ENCODE results near the gene IRAK2. TPM values are rescaled to one million over a fixed set of nuclear protein-coding genes. Genes with fewer than 3 reads are reported as not detected.
A peak's percentile ranks its signal among the peaks of the same experiment; 100 is the strongest.

The IRAK2 gene
- total RNA-seq, 1 donor from 2014 or later, result 22.0 TPM

- TF ChIP-seq CTCF (conservative IDR thresholded peaks at IDR 0.05; ENCODE audit: low read depth, low read length), result no peak
- no peak overlapping the region for H3K4me3 ChIP-seq (ENCODE audit: low read depth, low read length)
- DNase-seq (ENCODE audit: low read depth), result no peak
These were observed 109.9 kb downstream of the IRAK2 start for GRCh38 chr3:10274601-10275000.

GRCh38 chr3:10277115-10277625, 112.5 kb downstream of the IRAK2 start:
- no peak overlapping the region for H3K4me3 ChIP-seq (ENCODE audit: low read depth, low read length)
- no peak for TF ChIP-seq CTCF (conservative IDR thresholded peaks at IDR 0.05; ENCODE audit: low read depth, low read length)
- DNase-seq (ENCODE audit: low read depth), result no peak

DNA sequence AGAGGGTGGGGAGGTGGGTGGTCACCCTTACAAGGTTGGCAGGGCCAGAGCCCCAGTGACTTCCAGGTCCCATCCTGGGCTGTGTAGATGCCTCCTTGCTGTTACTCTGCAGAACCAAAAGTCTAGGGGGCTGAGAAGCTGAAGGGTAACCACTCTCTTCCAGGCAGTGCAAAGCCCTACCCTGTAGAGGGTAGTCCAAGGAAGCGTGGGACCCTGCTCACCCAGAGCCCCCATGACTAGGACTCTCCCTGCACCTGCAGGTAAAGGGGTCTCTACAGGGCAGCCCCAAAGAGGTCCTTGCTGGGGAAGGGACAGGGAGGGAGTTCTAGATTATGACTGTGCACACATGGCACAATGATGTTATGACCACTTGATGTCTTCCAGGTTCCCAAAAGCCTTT, 113.8 kb downstream of the IRAK2 start:
- TF ChIP-seq CTCF (conservative IDR thresholded peaks at IDR 0.05; ENCODE audit: low read depth, low read length), result no peak
- H3K4me3 ChIP-seq (ENCODE audit: low read depth, low read length), result no peak overlapping the region
- DNase-seq (ENCODE audit: low read depth), result no peak

DNA sequence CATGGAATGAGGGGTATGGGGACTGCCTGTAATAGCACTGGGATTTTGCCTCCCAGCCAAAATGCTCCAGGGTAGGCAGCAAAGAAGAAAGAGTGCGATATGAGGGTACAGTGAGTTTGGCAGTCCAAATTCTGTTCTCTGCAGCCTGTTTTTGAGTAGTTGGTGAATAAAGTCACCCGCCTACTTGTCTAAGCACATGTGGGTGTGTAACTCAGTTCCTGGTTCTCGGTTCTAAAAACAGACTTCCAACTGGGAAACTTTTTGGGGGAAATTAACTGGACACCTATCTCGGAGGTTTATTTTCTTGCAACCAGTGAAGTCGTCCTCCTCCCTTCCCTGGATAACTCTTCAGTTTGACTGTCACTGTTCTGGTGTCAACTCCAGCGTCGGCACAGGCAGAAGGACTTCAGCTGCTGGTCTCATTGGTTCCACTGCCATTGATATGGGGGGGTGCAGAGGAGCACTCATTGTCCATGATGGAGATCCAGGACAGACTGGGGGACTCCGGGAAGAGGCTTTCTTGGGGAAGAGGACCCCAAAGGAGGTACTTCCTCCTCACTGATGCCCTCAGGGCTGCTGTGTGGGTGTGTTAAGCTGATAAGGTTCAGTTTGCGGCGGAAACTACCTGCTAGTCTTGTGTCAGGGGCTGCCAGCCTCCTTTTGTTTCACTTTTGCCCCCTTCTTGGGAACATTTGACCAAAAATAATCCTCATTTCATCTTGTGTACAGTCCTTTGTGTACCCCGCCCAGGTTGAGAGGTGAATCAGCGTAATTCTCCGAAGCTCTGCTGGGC, 114.9 kb downstream of the IRAK2 start:
- H3K4me3 ChIP-seq (ENCODE audit: low read depth, low read length), result no peak overlapping the region
- TF ChIP-seq CTCF (conservative IDR thresholded peaks at IDR 0.05; ENCODE audit: low read depth, low read length), result no peak
- DNase-seq (ENCODE audit: low read depth), result no peak

- no peak for DNase-seq (ENCODE audit: low read depth)
- H3K4me3 ChIP-seq (ENCODE audit: low read depth, low read length), result no peak overlapping the region
These were observed 115.4 kb downstream of the IRAK2 start for GRCh38 chr3:10280177-10280529.

DNA sequence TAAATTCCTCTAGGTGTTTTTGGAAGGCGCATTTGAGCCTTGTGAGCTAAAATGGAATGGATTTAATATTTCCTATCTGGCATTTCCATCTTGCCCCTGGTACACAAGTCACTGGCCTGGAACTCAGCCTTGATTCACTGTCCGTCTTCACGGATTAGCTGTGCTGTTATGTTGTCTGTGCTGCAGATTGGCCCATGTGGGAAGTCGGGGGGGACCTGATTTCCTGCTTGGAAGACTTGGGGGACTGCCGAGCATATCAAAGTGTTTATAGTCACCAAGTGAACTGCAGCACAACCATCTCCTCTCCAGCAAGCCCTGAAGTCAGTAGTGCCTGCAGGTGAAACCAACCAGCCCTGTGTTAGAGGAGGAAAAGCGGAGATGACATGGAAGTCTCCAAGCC, 115.9 kb downstream of the IRAK2 start:
- TF ChIP-seq CTCF (conservative IDR thresholded peaks at IDR 0.05; ENCODE audit: low read depth, low read length), result no peak
- no peak for DNase-seq (ENCODE audit: low read depth)
- no peak overlapping the region for H3K4me3 ChIP-seq (ENCODE audit: low read depth, low read length)

More at GRCh38 chr3:10280177-10280529, 115.4 kb downstream of the IRAK2 start:
- peak; percentile 36 for TF ChIP-seq CTCF (conservative IDR thresholded peaks at IDR 0.05; ENCODE audit: low read depth, low read length)

GRCh38 chr3:10281951-10282350, 117.2 kb downstream of the IRAK2 start:
- H3K4me3 ChIP-seq (ENCODE audit: low read depth, low read length), result no peak overlapping the region
- TF ChIP-seq CTCF (conservative IDR thresholded peaks at IDR 0.05; ENCODE audit: low read depth, low read length), result no peak
- DNase-seq (ENCODE audit: low read depth), result no peak
